ENCODE measurements around the gene PLEKHG2. TPM values are rescaled to one million over a fixed set of nuclear protein-coding genes. Genes with fewer than 3 reads are reported as not detected.

Gene PLEKHG2
- total and polyA plus RNA-seq, 9 of the 15 experiments (the other 6 are each of a cell fraction or from before 2014, with no cell fraction given): 0.98 to 45.7 (median 9.8) TPM

GRCh38 chr19:39435499-39436349, 23.3 kb downstream of the PLEKHG2 start, which contains the start of gene RPS16 (continued):
- TF ChIP-seq ZNF592 (IDR thresholded peaks at IDR 0.05): no peak
- TF ChIP-seq HDAC3 (IDR thresholded peaks at IDR 0.05; ENCODE audit: borderline replicate concordance, partially characterized antibody): no peak
- TF ChIP-seq TAF1 (IDR thresholded peaks at IDR 0.05; ENCODE audit: control insufficient read depth, extremely low read depth, insufficient read depth, low read length, severe bottlenecking): peak; percentile 99
- no peak for TF ChIP-seq GATAD2A (IDR thresholded peaks at IDR 0.05)
- TF ChIP-seq ZNF436 (CRISPR knock-in tag; IDR thresholded peaks at IDR 0.05): no peak
- TF ChIP-seq MCM7 (IDR thresholded peaks at IDR 0.05): no peak
- peak; percentile 35 to 90; a peak in 2 of 4 replicates for TF ChIP-seq NONO (IDR thresholded peaks at IDR 0.05; ENCODE audit: low read depth in 2 of 2, low read length in 1 of 2)
- TF ChIP-seq BCLAF1 (IDR thresholded peaks at IDR 0.05; ENCODE audit: borderline replicate concordance in 1 of 2, control insufficient read depth in 1 of 2, low read depth in 2 of 2, low read length in 1 of 2): 0 out of 4 replicates have a peak, but pooled peaks of 1 of the 2 experiments have one; percentile 21
- no peak for TF ChIP-seq STAT5B (CRISPR knock-in tag; IDR thresholded peaks at IDR 0.05)
- TF ChIP-seq NRF1 (conservative IDR thresholded peaks at IDR 0.05 in 1 of 2, IDR thresholded peaks at IDR 0.05 in 1 of 2): peak; percentile 96 to 97
- TF ChIP-seq XRCC3 (IDR thresholded peaks at IDR 0.05): no peak
- TF ChIP-seq ZNF280B (CRISPR knock-in tag; IDR thresholded peaks at IDR 0.05): no peak
- TF ChIP-seq PCBP1 (IDR thresholded peaks at IDR 0.05; ENCODE audit: low read depth, low read length, poor library complexity, severe bottlenecking): peak; percentile 94
- TF ChIP-seq SIRT6 (IDR thresholded peaks at IDR 0.05; ENCODE audit: low read depth, low read length): no peak
- TF ChIP-seq TCF3 (CRISPR knock-in tag; IDR thresholded peaks at IDR 0.05): no peak
- TF ChIP-seq ATF2 (CRISPR knock-in tag; IDR thresholded peaks at IDR 0.05): no peak
